ENCODE results near the gene ZRANB3. TPM values are rescaled to one million over a fixed set of nuclear protein-coding genes. Genes with fewer than 3 reads are reported as not detected.
"Not testable (repeated sequence)": the region's sequence is repeated elsewhere in the genome, so short reads cannot be mapped to it uniquely, and the experiment has no call there.

ZRANB3 gene
- total and polyA plus RNA-seq, 8 donors: 0.91 to 6.1 (median 4.1) TPM

DNA sequence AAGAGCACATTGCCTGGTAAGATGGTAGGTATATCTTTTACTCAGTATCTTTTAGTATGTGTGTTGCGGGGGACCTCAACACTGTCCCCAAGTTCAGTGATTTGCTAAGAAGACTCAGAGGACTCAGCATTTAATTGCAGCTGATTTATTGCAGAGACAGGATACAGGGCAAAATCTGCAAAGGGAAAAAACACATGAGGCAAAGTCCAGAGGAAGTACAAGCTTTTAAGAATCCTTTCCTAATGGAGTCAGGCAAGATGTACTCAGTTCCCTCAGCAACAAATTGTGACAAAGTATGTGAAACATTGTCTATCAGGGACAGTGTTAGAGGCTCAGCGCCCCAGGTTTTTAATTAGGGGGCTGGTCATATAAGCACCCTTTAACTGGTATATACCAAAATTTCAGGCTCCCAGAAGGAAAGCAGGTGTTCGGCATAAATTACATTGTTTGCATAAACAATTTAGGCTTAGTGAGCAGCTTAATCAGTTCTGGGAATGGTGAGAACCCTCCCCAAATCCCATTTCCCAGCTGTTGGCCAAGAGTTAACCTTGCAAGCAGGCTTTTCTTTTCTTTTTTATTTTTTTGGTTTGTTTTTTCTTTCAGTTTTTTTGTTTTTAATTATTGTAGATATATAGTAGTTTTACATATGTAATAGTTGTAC is 437.2 kb downstream of the ZRANB3 start:
- H3K27ac ChIP-seq: no peak overlapping the region
- no peaks in the 10 kb centered on the region for H3K9me3 ChIP-seq
- ATAC-seq (peak in 2 of 4 donors; percentile 44 to 54), FAIRE-seq (no peak), DNase-seq (no peak)
- intact Hi-C loops (cut with DNase I): no loop called here
- TF ChIP-seq, protein P1, sequence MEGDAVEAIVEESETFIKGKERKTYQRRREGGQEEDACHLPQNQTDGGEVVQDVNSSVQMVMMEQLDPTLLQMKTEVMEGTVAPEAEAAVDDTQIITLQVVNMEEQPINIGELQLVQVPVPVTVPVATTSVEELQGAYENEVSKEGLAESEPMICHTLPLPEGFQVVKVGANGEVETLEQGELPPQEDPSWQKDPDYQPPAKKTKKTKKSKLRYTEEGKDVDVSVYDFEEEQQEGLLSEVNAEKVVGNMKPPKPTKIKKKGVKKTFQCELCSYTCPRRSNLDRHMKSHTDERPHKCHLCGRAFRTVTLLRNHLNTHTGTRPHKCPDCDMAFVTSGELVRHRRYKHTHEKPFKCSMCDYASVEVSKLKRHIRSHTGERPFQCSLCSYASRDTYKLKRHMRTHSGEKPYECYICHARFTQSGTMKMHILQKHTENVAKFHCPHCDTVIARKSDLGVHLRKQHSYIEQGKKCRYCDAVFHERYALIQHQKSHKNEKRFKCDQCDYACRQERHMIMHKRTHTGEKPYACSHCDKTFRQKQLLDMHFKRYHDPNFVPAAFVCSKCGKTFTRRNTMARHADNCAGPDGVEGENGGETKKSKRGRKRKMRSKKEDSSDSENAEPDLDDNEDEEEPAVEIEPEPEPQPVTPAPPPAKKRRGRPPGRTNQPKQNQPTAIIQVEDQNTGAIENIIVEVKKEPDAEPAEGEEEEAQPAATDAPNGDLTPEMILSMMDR (IDR thresholded peaks at IDR 0.05): no peak
- WGBS, 2 donors: 87 to 94% methylated on average over 3 of the region's 3 CpGs
- no peaks in the 10 kb centered on the region for H3K27me3 ChIP-seq
- no peak overlapping the region for H3K4me3 ChIP-seq
- peaks cover 5 to 10% (median 6%) of the 10 kb centered on the region in 3 donors for H3K4me1 ChIP-seq
- H3K36me3 ChIP-seq: no peaks in the 10 kb centered on the region

DNA sequence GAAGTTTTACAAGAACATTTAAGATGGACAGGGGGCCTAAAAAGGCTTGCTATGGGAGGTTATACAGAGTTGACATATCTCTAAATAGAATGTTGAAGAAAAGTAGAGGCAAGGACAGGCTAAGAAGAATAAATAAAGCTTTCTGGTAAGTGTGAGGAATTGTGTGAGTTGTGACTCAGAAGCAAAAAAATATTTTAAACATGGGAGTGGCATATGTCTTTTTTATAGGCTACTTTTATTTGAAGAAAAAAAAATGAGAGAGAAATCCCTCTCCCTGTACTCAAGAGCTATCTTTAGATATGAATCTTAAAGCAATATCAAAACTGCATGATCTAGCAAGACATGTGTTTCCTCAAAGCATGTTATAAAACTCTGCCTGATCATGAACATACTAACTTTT is 437.8 kb downstream of the ZRANB3 start:
- no peak for ATAC-seq
- intact Hi-C loops (cut with DNase I): no loop called here
- H3K36me3 ChIP-seq: no peaks in the 10 kb centered on the region
- peaks cover 5 to 10% (median 6%) of the 10 kb centered on the region in 3 donors for H3K4me1 ChIP-seq
- no peak for DNase-seq
- no peaks in the 10 kb centered on the region for H3K27me3 ChIP-seq
- TF ChIP-seq, protein P1 (IDR thresholded peaks at IDR 0.05): no peak
- H3K9me3 ChIP-seq: no peaks in the 10 kb centered on the region
- H3K4me3 ChIP-seq: no peak overlapping the region
- FAIRE-seq: peak; percentile 29
- no peak overlapping the region for H3K27ac ChIP-seq

DNA sequence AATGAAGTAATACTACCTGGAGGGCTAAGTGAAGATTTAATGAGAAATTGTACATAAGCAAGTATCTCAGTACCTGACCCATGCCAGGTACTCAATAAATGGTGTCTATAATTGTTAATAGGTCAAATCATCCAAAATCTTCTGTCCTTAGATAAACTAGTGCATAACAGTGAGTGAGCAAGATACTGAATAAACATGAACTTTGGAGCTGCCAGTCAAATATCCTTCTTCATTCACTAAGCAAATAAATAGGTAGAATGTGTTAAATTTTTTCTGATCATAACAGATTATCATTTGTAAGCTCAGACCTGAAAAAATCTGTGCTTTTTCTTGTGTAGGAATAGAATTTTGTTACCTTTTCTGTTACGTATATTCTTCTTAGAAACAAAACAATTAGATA is 439.3 kb downstream of the ZRANB3 start:
- H3K36me3 ChIP-seq: no peaks in the 10 kb centered on the region
- FAIRE-seq (no peak), DNase-seq (no peak), ATAC-seq (peak in 3 of 4 donors; percentile 44 to 55 (median 53))
- H3K4me3 ChIP-seq: no peak overlapping the region
- H3K4me1 ChIP-seq: peaks cover 5 to 10% (median 6%) of the 10 kb centered on the region in 3 donors
- no peaks in the 10 kb centered on the region for H3K27me3 ChIP-seq
- TF ChIP-seq, protein P1 (IDR thresholded peaks at IDR 0.05): no peak
- no peaks in the 10 kb centered on the region for H3K9me3 ChIP-seq
- H3K27ac ChIP-seq: no peak overlapping the region
- intact Hi-C loops (cut with DNase I): no loop called here
- WGBS, 2 donors: 83% methylated on average over 1 of the region's 1 CpG

DNA sequence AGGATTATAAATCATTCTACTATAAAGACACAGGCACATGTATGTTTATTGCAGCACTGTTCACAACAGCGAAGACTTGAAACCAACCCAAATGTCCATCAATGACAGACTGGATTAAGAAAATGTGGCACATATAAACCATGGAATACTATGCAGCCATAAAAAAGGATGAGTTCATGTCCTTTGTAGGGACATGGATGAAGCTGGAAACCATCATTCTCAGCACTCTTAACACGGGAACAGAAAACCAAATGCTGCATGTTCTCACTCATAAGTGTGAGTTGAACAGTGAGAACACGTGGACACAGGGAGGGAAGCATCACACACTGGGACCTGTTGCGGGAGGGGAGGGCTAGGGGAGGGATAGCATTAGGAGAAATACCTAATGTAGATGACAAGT is 441.4 kb downstream of the ZRANB3 start:
- H3K36me3 ChIP-seq; H3K27me3 ChIP-seq; H3K4me3 ChIP-seq; FAIRE-seq; ATAC-seq; DNase-seq; intact Hi-C loops (cut with DNase I); H3K27ac ChIP-seq; H3K9me3 ChIP-seq: not testable (repeated sequence)
- H3K4me1 ChIP-seq: peaks cover 5 to 10% (median 6%) of the 10 kb centered on the region in 3 donors
- 98 to 99% methylated on average over 4 of the region's 4 CpGs for WGBS, 2 donors

Other genes with a start within 250 kb of the ZRANB3 start
- 10 to 100 TPM in 5 of 6 donors, 1 to 10 TPM in 1; 9.1 to 16.0 (median 11.6) TPM for gene R3HDM1, start 266 bp upstream of the ZRANB3 start, total RNA-seq
- 1 to 10 TPM; 6.8 to 9.7 TPM for gene R3HDM1, start 266 bp upstream of the ZRANB3 start, polyA plus RNA-seq
- 10 to 100 TPM; 65.0 to 80.2 (median 68.9) TPM for gene UBXN4, start 210.6 kb upstream of the ZRANB3 start, total RNA-seq
- 10 to 100 TPM; 33.6 to 66.2 TPM for gene UBXN4, start 210.6 kb upstream of the ZRANB3 start, polyA plus RNA-seq